ENCODE results near the gene INPP5D.

GRCh38 chr2:233129351-233129978, 69.3 kb downstream of the INPP5D start:
- no peak for TF ChIP-seq EZH2 (IDR thresholded peaks at IDR 0.05; ENCODE audit: borderline replicate concordance, insufficient read depth, low read depth, low read length, poor library complexity, severe bottlenecking)
- no peak for TF ChIP-seq CTCF (IDR thresholded peaks at IDR 0.05)
